Measurements from ENCODE around the gene PLSCR3. TPM values are rescaled to one million over a fixed set of nuclear protein-coding genes. Genes with fewer than 3 reads are reported as not detected.
A peak's percentile ranks its signal among the peaks of the same experiment; 100 is the strongest.
"Not testable (repeated sequence)": the region's sequence is repeated elsewhere in the genome, so short reads cannot be mapped to it uniquely, and the experiment has no call there.

Gene PLSCR3
- total and polyA plus RNA-seq, 7 donors: 13.9 to 20.5 (median 16.2) TPM

DNA sequence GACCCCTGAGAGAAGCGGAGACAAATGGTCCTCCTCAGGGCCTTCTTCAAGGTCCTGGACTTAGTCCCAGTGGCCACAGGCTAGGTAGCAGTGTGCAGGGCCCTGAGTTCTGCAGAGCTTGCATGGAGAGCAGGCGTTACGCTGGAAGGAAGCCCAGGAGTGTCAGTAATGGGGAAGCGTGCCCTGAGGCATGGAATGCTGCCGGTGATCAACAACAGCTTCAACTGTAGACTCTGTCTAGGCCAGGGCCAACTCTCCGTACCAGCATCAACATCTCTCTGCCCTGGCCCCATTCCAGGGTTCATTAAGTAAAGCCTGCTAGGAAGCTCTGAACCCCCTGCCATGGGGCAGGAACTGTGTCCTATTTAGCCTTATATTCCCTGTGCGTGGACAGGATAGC is 14.0 kb downstream of the PLSCR3 start:
- peak; percentile 38 to 83 for DNase-seq
- 12 to 15% (median 13%) methylated on average over 7 of the region's 7 CpGs for WGBS, 3 donors
- Histone ChIP-seq H3K36me3 (ENCODE audit: insufficient read depth in 1 of 2, low read depth in 1 of 2) (peaks cover 0 to 7% of the 10 kb centered on the region in 2 donors), H3K9me3 (no peaks in the 10 kb centered on the region), H3K27ac (peak overlapping the region; percentile 82), H3K4me3 (peak overlapping the region; percentile 71), H3K27me3 (ENCODE audit: insufficient read depth in 3 of 3, low read length in 2 of 3) (peaks cover 0 to 2% (median 0%) of the 10 kb centered on the region in 3 donors), H3K4me1 (peaks cover 24% of the 10 kb centered on the region)
- TF ChIP-seq, protein P1, sequence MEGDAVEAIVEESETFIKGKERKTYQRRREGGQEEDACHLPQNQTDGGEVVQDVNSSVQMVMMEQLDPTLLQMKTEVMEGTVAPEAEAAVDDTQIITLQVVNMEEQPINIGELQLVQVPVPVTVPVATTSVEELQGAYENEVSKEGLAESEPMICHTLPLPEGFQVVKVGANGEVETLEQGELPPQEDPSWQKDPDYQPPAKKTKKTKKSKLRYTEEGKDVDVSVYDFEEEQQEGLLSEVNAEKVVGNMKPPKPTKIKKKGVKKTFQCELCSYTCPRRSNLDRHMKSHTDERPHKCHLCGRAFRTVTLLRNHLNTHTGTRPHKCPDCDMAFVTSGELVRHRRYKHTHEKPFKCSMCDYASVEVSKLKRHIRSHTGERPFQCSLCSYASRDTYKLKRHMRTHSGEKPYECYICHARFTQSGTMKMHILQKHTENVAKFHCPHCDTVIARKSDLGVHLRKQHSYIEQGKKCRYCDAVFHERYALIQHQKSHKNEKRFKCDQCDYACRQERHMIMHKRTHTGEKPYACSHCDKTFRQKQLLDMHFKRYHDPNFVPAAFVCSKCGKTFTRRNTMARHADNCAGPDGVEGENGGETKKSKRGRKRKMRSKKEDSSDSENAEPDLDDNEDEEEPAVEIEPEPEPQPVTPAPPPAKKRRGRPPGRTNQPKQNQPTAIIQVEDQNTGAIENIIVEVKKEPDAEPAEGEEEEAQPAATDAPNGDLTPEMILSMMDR (IDR thresholded peaks at IDR 0.05): no peak
- intact Hi-C loops (cut with DNase I): no loop called here
- ATAC-seq: peak; percentile 55 to 94 (median 91)

DNA sequence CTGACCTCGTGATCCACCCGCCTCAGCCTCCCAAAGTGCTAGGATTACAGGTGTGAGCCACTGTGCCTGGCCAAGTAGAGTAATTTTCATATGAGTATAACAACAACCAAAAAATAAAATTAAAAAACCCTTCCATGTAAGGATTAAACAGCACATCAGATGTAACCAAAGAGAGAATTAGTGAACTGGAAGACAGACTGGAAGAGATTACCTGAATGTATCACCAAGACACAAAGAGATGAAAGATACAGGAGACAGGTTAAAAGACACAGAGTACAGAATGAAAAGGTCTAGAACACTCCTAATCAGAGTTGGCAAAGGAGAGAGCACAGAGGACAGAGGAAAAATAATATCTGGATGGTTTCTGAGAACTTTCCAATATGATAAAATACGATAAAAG is 15.2 kb downstream of the PLSCR3 start:
- no peaks in the 10 kb centered on the region for H3K9me3 ChIP-seq
- intact Hi-C loops (cut with DNase I): no loop called here
- H3K4me1 ChIP-seq: peaks cover 24% of the 10 kb centered on the region
- H3K4me3 ChIP-seq: no peak overlapping the region
- TF ChIP-seq, protein P1 (IDR thresholded peaks at IDR 0.05): no peak
- 95 to 97% (median 97%) methylated on average over 3 of the region's 3 CpGs for WGBS, 3 donors
- DNase-seq: no peak
- no peaks in the 10 kb centered on the region for H3K36me3 ChIP-seq (ENCODE audit: insufficient read depth in 1 of 2, low read depth in 1 of 2)
- no peak overlapping the region for H3K27ac ChIP-seq
- ATAC-seq: no peak
- peaks cover 0 to 2% (median 0%) of the 10 kb centered on the region in 3 donors for H3K27me3 ChIP-seq (ENCODE audit: insufficient read depth in 3 of 3, low read length in 2 of 3)

DNA sequence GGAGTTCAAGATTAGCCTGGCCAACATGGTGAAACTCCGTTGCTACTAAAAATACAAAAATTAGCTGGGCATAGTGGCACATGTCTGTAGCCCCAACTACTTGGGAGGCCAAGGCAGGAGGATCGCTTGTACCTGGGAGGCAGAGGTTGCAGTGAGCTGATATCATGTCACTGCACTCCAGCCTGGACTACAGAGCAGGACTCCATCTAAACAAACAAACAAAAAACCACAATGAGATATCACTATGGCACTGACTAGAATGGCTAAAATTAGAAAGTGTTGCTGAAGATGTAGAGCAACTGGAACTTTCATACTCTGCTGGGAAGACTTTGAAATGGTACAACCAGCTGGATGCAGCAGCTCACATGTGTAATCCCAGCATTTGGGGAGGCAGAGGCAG is 20.0 kb downstream of the PLSCR3 start:
- Histone ChIP-seq H3K4me3 (no peak overlapping the region), H3K27me3 (ENCODE audit: insufficient read depth in 3 of 3, low read length in 2 of 3) (peaks cover 0 to 3% (median 0%) of the 10 kb centered on the region in 3 donors), H3K36me3 (ENCODE audit: insufficient read depth in 1 of 2, low read depth in 1 of 2) (no peaks in the 10 kb centered on the region), H3K9me3 (no peaks in the 10 kb centered on the region), H3K4me1 (no peaks in the 10 kb centered on the region), H3K27ac (no peak overlapping the region)
- DNase-seq: no peak
- ATAC-seq: no peak
- TF ChIP-seq, protein P1 (IDR thresholded peaks at IDR 0.05): no peak
- 87 to 96% (median 88%) methylated on average over 2 of the region's 2 CpGs for WGBS, 3 donors
- intact Hi-C loops (cut with DNase I): no loop called here

DNA sequence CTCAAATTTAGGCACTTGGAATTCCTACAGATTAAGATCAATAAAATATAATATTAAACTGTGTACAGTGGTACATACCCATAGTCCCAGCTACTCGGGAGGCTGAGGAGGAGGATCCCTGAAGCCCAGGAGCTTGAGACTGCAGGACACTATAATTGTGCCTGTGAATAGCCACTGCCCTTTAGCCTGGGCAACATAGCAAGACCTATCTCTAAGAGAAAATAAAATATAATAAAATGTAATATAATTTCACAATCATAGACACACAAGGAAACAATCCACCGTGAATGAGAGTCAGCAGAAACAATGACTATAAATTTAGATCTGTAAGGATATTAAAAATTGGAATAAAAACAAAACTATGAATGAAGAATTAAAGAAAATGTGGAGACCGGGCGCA is 23.5 kb downstream of the PLSCR3 start:
- ATAC-seq (no peak), DNase-seq (no peak)
- Histone ChIP-seq H3K9me3 (no peaks in the 10 kb centered on the region), H3K27me3 (ENCODE audit: insufficient read depth in 3 of 3, low read length in 2 of 3) (peaks cover 0 to 3% (median 0%) of the 10 kb centered on the region in 3 donors), H3K36me3 (ENCODE audit: insufficient read depth in 1 of 2, low read depth in 1 of 2) (no peaks in the 10 kb centered on the region), H3K4me3 (no peak overlapping the region), H3K27ac (no peak overlapping the region), H3K4me1 (no peaks in the 10 kb centered on the region)
- TF ChIP-seq, protein P1 (IDR thresholded peaks at IDR 0.05): no peak
- 74 to 91% (median 81%) methylated on average over 4 of the region's 4 CpGs for WGBS, 3 donors
- intact Hi-C loops (cut with DNase I): no loop called here

DNA sequence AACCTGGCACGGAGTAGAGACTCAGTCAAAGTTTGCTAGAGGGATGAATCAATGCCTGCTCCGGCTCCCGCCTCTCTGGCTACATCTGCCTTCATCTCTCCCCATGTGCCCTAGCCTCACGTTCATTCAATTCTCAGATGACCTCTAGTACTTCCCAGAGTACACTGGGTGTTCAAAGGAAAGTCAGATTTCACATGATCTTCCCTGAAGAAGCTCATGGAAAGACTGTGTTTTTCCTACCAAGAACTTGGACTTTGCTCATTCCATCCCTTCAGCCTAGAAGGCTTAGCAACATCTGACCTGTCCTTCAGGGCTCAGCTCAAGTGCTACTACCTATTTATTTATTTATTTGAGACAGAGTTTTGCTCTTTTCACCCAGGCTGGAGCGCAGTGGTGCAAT is 24.5 kb downstream of the PLSCR3 start:
- Histone ChIP-seq H3K27ac (no peak overlapping the region), H3K36me3 (ENCODE audit: insufficient read depth in 1 of 2, low read depth in 1 of 2) (no peaks in the 10 kb centered on the region), H3K9me3 (no peaks in the 10 kb centered on the region), H3K4me1 (no peaks in the 10 kb centered on the region), H3K4me3 (no peak overlapping the region), H3K27me3 (ENCODE audit: insufficient read depth in 3 of 3, low read length in 2 of 3) (peaks cover 0 to 3% (median 0%) of the 10 kb centered on the region in 3 donors)
- intact Hi-C loops (cut with DNase I): loop anchor here in 1 of 2 donors (5.0 kb wide), 1 partner anchor 62 kb away; no protein-coding TSS in a partner anchor
- DNase-seq (no peak), ATAC-seq (no peak)
- TF ChIP-seq, protein P1 (IDR thresholded peaks at IDR 0.05): no peak
- 81 to 90% (median 81%) methylated on average over 5 of the region's 5 CpGs for WGBS, 3 donors

DNA sequence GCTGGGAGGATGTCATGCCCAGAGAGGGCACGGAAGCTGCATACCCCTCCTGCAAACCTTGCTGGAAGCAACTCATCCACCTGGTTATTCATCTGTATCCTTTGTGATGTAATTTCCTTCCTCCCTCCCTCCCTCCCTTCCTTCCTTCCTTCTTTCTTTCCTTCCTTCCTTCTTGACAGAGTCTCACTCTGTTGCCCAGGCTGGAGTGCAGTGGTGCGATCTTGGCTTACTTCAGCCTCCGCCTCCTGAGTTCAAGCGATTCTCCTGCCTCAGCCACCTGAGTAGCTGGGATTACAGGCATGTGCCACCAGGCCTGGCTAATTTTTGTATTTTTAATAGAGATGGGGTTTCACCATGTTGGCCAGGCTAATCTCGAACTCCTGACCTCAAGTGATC is 25.7 kb downstream of the PLSCR3 start:
- WGBS, 3 donors: 79 to 89% (median 80%) methylated on average over 5 of the region's 5 CpGs
- ATAC-seq; H3K9me3 ChIP-seq; H3K27ac ChIP-seq; H3K4me1 ChIP-seq; DNase-seq; H3K27me3 ChIP-seq (ENCODE audit: insufficient read depth in 3 of 3, low read length in 2 of 3); H3K4me3 ChIP-seq; H3K36me3 ChIP-seq (ENCODE audit: insufficient read depth in 1 of 2, low read depth in 1 of 2): not testable (repeated sequence)
- intact Hi-C loops (cut with DNase I): loop anchor here in 1 of 2 donors (5.0 kb wide), 1 partner anchor 64 kb away; no protein-coding TSS in a partner anchor
